HG03575 (cell line): Measurements from ENCODE around the gene PDZD8.

ENCODE experiments used
- ATAC-seq: cut with Tn5 transposase; IDR thresholded peaks from one replicate; pipeline ENCODE4 v1.9.1; 2021; ENCODE audit not compliant: unreplicated experiment, insufficient number of reproducible peaks, low FRiP score; ENCODE audit errors: extremely low read depth

PDZD8 gene

DNA sequence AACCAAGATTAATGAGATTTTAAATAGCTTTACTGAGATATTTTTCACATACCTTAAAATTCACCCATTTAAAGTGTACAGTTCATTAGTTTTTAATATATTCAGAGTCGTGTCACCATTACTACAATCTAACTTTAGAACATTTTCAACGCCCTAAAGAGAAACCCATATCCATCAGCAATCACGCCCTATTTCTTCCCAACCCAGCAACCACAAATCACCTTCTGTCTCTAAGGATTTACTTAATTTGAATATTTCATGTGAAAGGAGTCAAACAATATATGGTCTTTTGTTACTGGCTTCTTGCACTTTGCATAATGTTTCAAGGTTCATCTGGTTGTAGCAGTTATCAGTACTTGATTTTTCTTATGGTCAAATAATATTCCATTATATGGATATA, 25.1 kb upstream of the PDZD8 start:
- no peak for ATAC-seq

DNA sequence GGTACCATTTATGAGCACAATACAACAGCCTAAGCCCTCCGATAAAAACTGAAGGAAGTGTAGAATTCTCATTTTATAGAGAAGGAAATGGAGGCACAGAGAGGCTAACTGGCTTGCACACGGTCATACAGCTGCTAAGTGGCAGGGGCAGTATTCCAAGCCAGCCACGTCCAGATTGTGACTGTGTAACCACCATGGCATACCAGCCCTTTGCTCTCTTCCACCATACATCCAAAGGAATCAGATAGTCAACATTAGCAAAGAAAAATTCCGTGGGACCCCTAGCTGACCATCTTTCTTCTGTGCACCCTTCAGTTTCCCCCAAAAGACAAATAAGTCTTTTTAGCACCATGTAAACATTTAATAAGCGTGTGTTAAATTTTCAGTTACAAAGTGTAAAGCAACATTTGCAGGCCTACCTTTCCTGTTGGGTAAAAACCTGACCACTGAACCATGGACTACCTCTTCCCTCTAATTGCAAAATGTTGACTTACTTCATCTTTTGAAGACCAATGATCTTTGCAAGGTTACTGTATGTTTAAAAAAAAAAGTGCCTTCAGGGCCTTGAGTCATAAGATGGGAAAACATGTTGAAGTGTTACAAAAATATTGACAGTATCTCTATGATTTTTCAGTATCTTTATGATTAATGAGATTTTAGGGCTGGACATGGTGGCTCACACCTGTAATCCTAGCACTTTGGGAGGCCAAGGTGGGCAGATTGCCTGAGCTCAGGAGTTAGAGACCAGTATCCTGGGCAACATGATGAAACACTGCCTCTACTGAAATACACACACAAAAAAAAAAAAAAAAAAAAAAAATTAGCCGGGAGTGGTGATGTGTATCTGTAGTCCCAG, 24.3 kb upstream of the PDZD8 start:
- no peak for ATAC-seq

DNA sequence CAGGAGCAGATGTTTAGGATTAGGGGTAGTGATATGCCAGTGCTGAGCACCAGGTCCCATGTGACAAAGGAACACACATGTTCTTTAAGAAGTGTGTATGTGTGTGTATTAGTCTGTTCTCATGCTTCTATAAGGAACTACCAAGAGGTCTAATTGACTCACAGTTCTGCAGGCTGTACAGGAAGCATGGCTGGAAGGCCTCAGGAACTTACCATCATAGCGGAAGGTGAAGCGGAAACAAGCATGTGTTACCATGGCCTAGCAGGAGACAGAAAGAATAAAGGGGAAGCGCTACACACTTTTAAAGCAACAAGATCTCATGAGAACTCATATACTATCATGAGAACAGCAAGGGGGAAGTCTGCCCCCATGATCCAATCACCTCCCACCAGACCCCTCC, 22.8 kb upstream of the PDZD8 start:
- no peak for ATAC-seq

DNA sequence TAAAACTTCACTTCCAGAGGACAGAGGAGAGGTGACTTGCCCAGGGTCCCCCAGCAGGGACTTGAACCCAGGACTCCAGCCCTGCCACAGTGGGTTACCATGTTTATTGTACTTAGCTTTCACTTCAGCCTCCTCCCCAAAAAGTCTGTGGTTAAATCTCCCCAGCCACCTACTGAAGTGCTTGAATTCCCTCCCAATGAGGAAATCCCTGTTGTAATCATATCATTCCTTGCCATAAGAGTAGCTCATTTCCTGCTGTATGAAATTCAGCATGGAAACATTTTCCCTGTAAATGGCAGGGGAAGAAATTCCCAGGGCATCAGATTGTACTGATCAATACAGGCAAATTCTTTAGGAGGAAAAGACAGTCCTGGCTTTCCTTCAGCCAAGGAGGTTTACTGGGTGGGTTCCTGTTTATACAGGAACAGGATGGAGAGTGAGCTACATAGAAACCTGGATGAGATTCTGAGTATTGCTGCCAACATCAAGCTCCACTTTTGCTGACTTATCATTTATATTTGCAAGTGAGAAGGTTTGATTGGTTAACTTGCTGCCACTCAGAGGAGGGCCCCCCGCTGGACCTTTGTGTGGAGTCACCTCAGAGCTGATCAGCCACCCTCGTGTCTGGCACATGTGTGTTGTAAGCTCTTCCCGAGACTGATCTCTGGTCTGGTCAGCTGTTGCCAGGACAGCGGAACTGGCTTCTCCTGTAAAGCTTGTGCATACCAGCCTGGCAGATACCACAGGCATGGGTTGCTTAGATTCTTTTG, 16.4 kb upstream of the PDZD8 start:
- ATAC-seq, result no peak

DNA sequence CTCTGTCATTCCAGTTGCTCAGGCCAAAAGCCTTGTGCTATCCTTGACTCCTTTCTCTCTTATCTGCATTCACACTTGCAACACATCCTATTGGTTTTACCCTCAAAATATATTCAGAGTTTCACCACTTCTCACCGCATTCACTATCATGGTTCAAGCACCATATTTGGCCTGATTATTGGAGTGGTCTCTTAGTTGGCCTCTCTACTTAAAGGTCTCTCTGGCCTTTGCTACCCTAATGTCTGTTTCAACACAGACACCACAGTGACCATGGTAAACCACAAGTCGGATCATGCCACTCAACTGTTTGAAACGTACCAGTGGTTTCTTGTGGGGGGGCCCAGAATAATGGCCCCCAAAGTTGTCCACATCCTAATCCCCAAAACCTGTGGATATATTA, 15.2 kb upstream of the PDZD8 start:
- no peak for ATAC-seq

DNA sequence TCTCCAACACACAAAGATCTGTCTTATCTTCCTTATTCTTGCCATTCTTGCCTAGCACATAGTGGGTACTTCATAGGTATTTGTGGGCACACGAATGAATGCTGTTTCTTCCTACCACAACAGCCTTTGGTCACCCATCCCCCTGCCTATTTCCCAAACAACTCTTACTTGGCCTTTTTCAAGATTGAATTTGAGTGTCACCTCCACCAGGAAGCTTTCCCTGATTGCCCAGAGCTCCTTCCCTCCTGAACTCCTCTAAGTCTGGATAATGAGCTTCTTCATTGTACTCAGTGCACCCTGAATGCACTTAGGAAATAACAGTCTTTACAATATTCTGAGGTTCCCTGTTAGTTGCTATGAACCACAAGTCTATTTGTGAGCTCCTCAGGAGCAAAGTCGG, 11.6 kb upstream of the PDZD8 start:
- ATAC-seq, result no peak

DNA sequence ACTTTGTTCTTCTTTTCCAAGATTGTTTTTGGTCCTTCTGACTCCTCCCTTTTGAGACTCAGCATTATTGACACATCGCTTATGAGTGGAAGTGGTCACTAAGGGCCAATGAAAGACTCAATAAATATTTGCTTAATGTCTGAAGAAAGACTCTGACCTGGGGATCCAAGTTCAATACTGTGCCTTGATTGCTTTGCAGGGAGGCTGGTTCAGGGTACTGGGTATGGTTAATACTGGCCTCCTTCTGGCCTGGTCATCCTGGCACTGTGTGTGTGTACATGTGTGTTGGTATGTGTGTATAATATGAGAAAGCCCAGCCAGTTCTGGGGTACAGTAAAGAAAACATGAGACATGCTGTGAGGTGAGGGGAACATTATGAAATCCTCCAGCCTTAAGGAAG, 7.6 kb upstream of the PDZD8 start:
- no peak for ATAC-seq

DNA sequence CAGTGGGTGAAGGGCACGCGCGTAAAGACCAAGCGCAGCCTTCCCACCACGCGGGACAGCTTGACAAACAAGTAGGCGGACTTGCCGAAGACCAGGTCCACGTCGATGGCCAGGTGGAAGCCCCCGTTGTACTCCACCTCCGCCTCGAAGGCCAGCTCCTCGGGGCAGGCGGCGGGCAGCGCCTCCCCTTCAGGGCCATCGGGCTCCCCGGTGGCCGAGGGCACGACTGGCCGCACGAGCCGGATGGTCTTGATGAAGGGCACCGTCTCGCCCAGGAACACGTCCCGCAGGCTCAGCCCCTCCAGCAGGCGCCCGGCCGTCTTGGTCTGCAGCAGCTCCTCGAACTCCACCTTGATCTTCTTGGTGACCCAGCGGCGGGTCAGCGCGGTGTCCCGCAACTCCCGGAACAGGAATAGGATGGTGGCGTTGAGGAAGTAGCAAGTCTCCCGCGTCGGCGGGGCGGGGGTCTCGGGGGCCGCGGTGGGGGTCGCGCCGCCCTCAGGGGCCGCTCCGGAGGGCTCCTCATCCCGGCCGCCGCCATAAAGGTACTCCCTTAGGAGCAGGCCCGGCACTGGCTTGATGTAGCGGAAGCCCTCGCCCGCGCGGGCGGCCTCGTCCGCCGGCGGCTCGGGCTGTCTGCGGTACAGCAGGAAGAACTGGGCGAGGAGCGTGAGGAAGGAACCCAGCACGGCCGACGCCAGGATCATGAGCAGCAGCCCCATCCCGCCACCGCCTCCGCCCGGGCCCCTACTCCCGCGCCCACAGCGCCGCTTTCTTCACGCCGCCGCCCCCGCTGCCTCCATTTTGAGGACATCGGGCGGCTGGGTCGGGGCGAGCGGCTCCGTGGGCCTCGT, 507 bp downstream of the PDZD8 start:
- no peak for ATAC-seq

DNA sequence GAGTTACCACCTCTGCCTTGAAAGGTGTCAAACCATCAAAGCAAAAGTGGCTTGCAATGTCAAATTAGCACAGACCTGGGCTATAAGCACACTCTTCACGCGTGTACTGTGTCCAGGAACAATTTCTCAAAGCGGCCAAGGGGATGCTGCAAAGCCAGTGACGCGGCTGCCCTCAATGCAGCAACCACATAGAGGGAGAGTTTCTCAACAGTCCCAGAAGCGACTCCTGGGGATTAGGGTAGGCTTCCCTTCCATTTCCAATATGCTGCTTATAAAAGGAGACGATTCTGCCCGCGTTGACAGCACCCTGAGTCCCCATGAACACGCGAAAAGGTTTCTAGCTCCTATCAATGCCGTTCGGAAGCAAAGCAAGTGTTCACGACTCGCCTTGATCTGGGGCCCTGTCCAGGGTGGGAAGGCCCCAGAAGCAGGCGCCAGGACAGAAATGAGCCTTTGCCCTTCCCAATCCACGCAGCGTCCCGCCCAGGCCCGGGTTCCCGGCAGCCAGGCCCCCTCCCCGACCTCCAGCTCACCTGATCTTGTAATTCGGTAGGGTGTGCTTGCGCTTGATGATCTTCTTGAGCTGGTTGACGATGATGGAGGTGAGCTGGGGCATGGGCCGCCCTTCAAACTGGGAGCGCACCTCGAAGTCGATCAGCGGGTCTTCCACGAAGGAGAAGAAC, 1.3 kb downstream of the PDZD8 start:
- ATAC-seq, result no peak

DNA sequence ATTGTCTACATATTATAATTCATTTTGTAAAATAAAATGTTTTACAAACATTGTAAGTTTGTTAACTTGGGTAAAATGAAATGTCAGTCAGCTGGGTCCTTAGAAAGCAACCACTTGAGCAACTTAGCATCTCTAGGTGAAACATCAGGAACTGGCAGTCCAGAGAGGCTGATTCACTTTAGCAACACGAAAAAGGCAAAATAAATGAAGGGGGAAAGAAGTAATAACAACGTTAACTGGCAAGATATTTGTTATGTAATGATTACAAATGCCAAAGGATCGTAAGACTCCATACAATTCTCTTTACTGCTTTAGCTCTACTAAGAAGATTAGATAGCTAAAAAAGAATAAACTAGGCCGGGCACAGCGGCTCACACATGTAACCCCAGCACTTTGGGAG, 5.0 kb downstream of the PDZD8 start:
- no peak for ATAC-seq

DNA sequence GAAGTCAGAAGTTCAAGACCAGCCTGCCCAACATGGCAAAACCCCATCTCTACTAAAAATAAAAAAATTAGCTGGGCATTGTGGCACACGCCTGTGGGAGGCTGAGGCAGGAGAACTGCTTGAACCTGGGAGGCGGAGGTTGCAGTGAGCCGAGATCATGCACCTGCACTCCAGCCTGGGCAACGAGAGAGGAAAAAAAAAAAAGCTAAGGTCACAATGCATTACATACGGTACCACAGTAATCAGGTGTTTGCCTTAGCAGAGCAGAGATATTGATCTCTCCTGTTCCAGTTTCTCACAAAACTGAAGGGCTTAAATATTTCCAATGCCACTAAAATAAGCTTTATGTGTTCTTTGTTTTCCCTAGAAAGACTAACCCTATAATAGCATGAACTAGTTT, 7.5 kb downstream of the PDZD8 start:
- no peak for ATAC-seq

DNA sequence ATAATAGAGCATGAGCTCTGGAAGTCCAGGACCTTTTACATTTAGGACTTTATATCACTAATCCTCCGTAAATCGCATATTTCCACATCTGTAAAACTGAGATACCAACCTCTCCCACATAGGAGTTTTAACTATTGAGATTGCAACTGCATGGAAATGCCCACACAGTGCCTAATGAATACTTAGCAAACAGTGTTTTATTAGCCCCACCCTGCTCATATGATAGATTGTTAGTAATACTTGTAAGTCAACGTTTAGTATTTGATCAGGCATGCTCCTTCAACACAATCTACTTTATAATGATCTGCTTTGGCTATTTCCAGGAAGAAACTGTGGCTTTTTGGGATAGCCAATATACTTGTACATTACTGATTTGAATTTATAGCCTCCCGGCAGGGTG, 8.5 kb downstream of the PDZD8 start:
- no peak for ATAC-seq

DNA sequence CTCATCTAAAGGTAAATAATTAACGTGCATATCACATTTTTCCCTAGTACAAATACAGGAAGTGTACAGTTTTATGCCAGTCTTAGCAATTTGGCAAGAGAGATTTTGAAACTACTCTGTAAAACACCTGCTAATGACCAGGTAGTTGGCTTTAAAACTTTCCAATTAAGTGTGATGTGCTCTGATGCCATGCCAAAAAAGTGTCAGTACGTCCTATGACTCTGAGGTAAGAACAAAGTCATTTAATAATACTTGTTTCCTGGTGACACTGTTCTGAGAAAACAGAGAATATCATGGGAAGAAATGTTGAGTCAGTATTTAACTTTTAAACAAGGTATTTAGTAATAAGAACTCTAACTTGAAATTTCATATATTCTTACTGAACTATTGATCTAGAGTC, 9.6 kb downstream of the PDZD8 start:
- ATAC-seq, result no peak

DNA sequence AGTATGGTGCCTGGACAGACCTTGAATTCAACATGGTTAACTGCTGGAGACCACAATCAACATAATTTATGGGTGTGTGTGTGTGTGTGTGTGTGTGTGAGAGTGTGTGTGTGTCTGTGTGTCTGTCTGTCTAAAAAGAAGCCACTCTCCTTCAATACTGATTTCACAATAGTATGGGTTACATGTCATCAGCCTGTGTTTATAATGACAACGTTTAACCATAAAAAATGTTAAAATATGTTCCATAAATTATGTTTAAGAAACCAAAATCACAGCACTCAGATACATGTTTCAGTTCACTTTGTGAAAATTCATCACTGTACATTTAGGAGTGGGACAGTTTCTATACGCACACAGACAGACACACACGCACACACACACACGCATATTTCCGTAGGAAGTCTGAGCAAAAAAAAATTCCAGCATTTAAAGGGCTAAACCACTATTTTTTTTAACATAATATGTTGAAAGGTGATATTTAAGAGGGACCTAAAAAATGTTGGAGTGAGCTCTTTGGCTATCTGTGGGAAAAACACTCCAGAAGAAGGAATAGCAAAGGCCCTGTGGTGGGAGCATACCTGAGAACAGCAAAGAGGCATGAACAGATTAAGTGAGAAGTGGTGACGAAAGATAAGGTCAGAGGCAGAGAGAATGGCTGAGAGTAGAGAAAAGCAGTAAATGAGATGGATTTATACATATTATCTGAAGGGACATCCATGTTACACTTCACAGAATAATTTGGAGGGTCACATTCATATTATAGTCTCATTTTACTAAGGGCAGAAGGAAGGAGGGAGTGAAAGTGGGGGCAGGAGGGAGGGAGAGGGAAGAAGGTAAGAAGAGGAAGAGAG, 10.9 kb downstream of the PDZD8 start:
- no peak for ATAC-seq

DNA sequence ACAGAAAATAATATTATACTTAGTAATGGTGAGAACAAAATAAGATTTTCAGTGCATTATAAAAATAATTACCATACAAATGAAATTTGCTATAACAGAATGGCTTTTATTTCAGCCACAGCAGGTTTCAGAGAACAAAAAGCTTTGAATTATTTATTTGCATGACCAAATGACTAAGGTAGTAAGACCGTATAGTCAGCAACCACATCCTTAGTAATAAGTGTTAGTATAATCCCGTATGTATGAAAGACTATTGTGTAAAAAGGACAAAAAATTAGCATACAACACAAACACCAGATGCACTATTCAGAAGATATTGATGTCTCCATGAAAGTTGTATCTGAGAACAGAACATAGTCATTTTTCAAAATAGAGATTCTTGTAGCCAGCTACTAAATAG, 12.2 kb downstream of the PDZD8 start:
- ATAC-seq, result no peak

DNA sequence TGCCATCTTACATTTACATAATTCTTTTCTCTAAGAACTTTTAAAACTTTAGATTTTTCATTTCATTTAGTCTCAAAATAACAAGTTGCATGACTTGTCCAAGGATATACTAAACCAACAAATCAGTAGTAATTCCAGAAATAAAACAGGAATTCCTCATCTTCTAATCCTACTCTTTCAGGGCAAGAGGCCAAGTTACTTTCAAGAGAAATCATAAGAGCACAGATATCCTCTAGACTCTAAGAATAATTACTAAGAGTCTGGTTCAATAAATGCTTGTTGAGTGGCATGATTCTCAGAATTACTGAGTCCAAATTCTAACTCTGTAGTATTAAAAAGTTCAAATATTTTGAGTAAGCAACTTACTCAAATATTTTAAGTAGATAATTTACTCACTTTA, 12.9 kb downstream of the PDZD8 start:
- ATAC-seq, result no peak

DNA sequence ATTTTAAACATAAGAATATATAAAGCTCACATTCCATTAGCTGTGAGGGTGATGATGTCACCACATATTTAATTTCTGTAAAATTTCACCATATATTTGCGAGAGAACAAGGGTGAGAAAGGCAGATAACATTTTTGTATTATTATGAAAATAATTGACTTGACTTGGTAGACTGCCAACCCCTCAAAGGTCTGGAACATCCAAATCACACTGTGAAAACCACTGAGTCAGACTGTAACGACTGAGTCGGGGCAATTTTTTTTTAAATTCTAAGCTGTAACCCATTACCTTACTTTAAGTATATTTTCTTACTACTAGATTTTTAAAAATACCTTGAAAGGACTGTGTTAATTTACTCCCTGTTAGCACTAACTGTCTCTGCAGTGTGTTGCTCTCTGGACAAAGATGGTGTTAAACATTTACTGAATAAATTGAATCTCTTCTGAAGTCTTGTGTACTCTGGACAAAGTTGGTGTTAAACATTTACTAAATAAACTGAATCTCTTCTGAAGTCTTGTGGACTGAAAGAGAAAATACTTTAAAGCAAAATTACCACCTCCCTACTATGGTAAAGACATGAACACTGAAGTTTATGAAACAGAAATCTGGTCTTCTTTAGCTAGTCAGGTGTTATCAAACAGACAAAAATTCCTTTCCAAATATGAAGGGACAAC, 14.1 kb downstream of the PDZD8 start:
- no peak for ATAC-seq

DNA sequence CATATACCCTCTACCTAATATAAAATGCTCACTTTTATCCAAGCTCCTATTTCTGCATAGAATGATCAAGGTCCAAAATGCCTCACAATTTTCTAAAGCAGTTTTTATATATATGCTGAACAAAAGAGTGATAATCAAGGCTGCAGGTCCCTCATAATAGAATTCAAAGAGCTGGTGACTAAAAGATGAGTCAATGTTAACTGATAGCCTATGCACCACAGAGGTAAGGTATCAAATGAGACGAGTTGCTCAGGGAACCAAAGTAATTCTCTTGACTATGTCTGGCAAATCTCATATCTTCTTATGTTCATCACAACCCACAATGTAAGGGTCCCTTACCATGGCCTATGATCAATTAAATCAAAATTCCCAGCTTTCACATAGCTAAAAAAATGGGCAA, 15.2 kb downstream of the PDZD8 start:
- no peak for ATAC-seq
